Coronary artery (tissue), 2 donors: ENCODE results near the gene RGMA.
"Not testable (repeated sequence)": the region's sequence is repeated elsewhere in the genome, so short reads cannot be mapped to it uniquely, and the experiment has no call there.

Source experiments
- DNase-seq: peaks from one replicate; pipeline ENCODE4 v3.0.0-alpha.2; 2017; ENCODE audit warnings: low spot score
- H3K27ac ChIP-seq, 2 donors: fragments of 200-600 bp; sonication (generic); one replicate each; pipeline ENCODE4 v1.5.1; 2016 to 2019
- H3K4me3 ChIP-seq: fragments of 200-600 bp; sonication (generic); 2 replicates; pipeline ENCODE4 v1.5.1; 2016; ENCODE audit warnings: mild to moderate bottlenecking, moderate library complexity
- CTCF ChIP-seq: fragments of 200-600 bp; sonication (generic); IDR thresholded peaks from one replicate; pipeline ENCODE4 v1.5.1; 2019; ENCODE audit warnings: antibody characterized with exemption

RGMA gene

DNA sequence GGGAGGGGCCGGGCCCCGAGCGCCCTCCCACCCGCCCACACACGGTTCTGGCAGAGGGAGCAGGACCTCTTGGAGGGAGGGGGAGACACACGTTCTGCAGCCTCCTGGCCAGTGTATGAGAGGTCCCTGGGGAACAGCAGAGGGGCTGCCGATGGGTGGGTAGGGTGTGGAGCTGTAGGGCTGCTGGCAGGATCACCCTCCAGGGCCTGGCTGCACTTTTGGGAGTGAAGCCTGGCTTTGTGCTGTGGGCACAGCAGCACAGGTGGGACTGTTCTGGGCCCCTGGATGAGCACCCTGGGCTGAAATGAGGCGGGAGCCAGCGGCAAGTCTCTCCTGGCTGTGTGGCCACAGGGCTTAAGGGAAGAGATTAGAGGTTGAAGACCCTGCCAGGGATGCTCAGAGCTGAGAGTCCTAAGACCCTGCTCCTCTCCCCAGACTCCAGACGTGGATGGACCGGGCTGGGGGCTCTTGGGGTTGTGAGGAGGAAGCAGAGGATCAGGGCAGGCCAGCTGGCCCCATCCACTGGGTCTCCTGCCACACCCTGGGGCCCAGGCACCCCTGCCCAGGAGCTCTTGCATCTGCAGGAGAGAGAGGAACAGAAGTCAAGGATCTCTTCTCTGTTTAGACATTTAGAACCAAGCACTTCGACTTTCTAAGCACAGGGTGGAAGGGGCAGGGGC, 45.2 kb downstream of the RGMA start:
- no peak for TF ChIP-seq CTCF
- Histone ChIP-seq H3K4me3 (no peak overlapping the region), H3K27ac (no peak overlapping the region)
- no peak for DNase-seq

- TF ChIP-seq CTCF: no peak
- DNase-seq: no peak
- H3K27ac ChIP-seq: no peak overlapping the region
- H3K4me3 ChIP-seq: no peak overlapping the region
Observed at GRCh38 chr15:93042691-93043378, 46.2 kb downstream of the RGMA start.

DNA sequence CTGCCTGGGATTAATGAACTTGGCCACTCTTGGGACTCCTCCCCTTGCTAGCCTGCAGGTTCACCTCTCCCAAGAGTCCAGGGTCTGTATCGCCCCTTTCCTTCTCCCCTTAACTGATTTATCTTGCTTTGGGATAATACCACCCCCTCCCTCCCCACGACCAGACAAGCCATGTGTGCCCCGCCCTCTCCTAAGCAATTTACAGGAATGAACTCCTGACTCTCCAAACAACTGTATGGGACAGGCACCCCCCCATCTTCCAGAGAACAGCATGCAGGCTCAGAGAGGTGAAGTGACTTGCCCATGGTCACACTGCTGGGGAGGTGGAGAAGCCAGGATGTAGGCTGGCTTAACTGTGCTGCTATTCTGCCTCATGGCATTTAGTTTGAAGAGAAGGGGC, 46.8 kb downstream of the RGMA start:
- Histone ChIP-seq H3K27ac (no peak overlapping the region), H3K4me3 (no peak overlapping the region)
- DNase-seq: no peak
- no peak for TF ChIP-seq CTCF

- no peak overlapping the region for H3K4me3 ChIP-seq
- no peak overlapping the region for H3K27ac ChIP-seq
- no peak for TF ChIP-seq CTCF
- no peak for DNase-seq
Observed at GRCh38 chr15:93041159-93041547, 47.9 kb downstream of the RGMA start.

- Histone ChIP-seq H3K4me3 (no peak overlapping the region), H3K27ac (no peak overlapping the region)
- TF ChIP-seq CTCF: no peak
- DNase-seq: no peak
Observed at GRCh38 chr15:93040288-93041158, 48.5 kb downstream of the RGMA start.

- DNase-seq, H3K4me3 ChIP-seq, H3K27ac ChIP-seq: not testable (repeated sequence)
Observed at GRCh38 chr15:93039562-93040287, 49.3 kb downstream of the RGMA start.
